NCI-H146 treated with DMSO at 0.1 percent for 48 hours (cell line): ENCODE data around the gene MAP3K10.
"Not testable (repeated sequence)": the region's sequence is repeated elsewhere in the genome, so short reads cannot be mapped to it uniquely, and the experiment has no call there.

Experiments used
- DNase-seq: peaks from one replicate; lab custom pipeline; 2025; ENCODE audit not compliant: unreplicated experiment; lab: John Stamatoyannopoulos, UW

MAP3K10 gene

DNA sequence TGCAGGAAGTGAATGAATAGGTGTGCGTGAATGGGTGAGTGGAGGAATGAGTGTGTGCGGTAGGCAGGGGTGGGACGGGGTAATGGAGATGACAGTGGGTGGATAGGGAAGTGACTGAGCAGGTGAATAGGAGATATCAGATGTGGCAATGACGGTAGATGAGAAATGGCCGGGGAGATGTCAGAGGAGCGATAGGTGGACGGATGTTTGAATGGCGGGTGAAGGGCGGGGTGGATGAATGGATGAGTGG lies 25.5 kb downstream of the MAP3K10 start:
- DNase-seq, result no peak

GRCh38 chr19:40217027-40217810 lies 26.0 kb downstream of the MAP3K10 start:
- DNase-seq, result peak; percentile 96

DNA sequence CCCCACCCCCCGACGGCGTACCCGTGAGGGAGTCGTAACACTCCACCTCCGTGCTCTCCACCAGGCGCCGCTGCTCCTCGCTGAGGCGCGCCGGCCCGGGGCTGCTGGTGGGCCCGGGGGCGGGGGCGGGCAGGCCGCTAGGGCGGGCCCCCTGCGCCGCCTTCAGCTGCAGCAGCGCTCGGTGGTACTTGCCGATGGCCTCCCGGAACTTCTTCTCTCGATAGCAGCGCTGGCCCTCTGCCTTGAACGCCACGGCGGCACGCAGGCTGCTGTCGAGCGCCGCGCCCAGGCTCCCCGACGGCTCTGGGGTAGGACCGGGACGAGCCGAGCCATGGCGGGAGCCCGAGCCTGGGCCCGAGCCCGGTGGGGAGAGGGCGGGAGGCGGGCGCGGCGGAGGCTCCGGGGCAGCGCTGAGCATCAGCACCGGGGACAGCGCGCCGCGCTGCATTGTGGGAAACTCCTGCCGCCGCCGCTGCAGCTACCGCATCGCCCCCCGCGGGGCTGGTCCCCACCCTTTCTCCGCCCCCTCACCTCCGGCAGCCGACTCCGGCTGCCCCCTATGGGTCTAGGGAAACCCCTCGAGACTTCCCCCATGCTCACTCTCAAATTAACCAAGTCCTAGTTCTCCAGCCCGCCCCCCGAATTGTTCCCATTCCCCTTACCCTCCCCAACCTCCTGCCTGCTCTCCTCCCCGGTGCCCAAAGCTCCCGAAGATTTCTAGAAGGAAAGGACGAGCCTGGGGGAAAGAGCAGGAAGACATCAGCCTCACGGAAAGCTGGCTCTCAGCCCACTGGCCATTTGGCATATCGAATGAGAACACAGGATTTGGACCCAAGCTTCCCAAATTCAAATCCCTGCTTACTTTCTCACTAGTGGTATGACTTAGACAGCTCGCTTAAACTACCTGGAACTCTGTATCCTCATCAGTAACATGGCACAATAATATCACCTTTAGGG lies 27.0 kb downstream of the MAP3K10 start, which contains the start of gene TTC9B:
Gene TTC9B (minus strand): TSS at position 451 of the 957 bp plus-strand sequence. CDS start 3 bp downstream, at position 448.
- DNase-seq, result no peak

- not testable (repeated sequence) for DNase-seq
Measured at GRCh38 chr19:40219029-40219428, 27.8 kb downstream of the MAP3K10 start.

- DNase-seq, result no peak
Measured at GRCh38 chr19:40219721-40220276, 28.6 kb downstream of the MAP3K10 start.

DNA sequence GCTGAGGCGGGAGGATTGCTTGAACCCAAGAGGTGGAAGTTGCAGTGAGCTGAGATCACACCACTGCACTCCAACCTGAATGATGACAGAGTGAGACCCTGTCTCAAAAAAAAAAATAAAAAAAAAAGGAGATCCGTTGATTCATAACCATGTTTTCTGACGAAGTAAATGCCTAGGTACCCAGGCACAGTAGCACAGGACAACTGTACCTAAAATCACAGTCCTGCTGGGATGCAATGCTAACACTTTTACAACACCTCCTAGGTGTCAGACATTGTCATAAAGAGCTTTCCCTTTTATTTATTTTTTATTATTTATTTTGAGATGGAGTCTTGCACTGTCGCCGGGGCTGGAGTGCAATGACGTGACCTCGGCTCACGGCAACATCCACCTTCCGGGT lies 29.4 kb downstream of the MAP3K10 start:
- DNase-seq, result no peak

- DNase-seq, result peak; percentile 85
Measured at GRCh38 chr19:40221858-40222619, 30.8 kb downstream of the MAP3K10 start.

DNA sequence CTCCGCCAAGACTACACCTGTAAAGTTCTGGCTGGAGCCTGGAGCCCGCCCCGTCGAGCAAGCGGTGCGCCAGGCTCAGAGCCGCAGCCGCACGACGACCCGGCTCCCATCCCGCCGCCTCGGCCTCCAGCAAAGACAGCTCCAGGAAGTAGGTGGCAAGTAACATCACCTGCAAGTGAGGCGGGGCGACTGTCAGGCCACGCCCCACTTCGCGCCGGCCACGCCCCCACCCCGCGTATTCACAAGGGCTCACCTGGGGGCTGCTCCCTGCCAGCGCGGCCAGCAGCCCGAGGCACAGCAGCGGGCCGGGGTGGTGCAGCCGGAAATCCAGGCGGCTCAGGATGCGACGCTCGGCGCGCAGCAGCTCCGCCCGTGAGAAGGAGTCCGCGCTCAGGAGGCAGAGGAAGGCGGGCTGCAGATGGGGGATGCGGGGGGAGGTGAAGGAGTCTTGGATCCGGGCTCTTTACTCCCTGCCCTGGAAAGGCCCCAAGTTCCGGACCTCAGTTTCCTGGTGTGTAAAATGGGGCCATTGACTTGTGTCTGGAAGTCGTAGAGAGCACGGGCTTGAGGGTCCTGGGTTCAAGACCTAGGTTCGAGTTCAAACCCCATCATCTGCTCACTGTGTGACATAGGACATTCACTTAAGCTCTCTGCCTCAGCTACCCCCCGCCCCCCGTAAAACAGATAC lies 32.1 kb downstream of the MAP3K10 start:
- DNase-seq, result peak; percentile 24

GRCh38 chr19:40224342-40225150 lies 33.3 kb downstream of the MAP3K10 start:
- DNase-seq, result no peak

GRCh38 chr19:40225440-40226305 lies 34.4 kb downstream of the MAP3K10 start:
- no peak for DNase-seq

DNA sequence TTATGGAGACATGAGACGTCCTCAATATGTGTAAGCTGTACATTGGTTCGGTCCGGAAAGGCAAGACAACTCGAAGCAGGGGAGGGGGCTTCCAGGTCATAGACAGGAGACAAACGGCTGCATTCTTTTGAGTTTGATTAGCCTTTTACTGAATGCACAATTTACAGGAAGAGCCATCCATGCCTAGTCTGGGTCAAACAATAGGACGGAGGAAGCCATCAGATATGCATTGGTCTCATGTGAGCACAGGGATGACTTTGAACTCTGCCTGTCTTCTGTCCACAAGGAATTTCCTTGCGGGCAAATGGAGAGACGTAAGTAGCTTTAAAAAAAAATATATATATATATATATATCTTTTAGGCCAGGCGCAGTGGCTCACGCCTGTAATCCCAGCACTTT lies 37.1 kb downstream of the MAP3K10 start:
- no peak for DNase-seq

DNA sequence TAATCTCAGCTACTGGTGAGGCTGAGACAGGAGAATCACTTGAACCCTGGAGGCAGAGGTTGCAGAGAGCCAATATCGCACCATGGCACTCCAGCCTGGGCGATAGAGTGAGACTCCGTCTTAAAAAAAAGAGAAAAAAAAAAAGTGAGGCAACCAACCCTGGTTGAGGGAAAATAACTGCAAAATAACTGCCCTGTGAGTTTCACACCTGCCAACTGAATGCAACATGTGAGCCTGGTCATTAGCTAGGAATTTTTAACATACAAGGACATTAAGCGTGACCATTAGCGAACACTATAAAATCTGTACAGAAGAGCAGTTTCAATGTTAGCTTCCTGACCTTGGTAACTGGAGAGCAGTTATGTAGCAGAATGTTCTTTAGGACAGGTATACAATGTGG lies 37.6 kb downstream of the MAP3K10 start:
- no peak for DNase-seq

DNA sequence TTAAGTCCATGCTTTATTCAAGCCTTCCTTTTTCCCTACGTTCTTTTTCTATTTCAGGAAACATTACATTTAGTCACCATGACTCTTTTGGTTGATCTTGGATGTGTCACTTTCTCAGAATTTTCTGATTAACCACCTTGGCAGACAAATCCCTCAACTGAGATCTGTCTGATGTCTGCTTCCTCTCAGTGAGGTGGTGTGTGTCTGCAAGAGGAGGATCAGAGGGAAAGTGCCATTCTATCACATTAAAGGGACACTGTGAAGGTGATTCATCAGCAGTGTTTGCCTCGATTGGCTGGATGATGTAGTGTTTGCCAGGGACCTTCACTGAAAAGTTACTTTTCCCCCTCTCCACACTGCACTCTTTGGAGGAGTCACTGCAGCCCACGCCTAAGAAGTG lies 38.3 kb downstream of the MAP3K10 start:
- no peak for DNase-seq

GRCh38 chr19:40229926-40230417 lies 38.7 kb downstream of the MAP3K10 start:
- no peak for DNase-seq

DNA sequence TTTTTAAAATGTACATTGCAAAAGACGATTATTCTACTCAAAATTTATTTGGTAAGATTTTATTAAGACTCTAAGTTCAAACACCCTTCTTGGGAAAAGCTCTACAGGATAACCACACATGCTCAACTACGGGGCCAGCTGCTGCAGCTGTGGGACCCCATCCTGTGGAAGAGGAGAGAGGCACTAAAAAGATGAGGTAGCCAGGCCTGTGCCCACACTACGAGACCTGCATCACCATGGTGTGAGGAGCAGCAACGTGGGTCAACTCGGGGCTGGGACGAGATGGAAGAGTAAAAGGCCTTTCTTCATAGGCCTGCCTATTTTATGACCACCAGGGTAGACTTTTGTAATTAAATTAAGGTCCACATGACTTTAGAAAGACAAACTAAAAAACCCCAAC lies 39.8 kb downstream of the MAP3K10 start:
- DNase-seq, result no peak

GRCh38 chr19:40231544-40232424 lies 40.6 kb downstream of the MAP3K10 start:
- no peak for DNase-seq

GRCh38 chr19:40232479-40232878 lies 41.3 kb downstream of the MAP3K10 start:
- no peak for DNase-seq
